Prostate gland (tissue), 2 donors: ENCODE measurements around the gene BPIFB6.

Source experiments
- POLR2A ChIP-seq: fragments of 450-650 bp; IDR thresholded peaks from one replicate; pipeline ENCODE4 v1.6.1; 2016; ENCODE audit warnings: antibody characterized with exemption, mild to moderate bottlenecking
- POLR2AphosphoS5 ChIP-seq: sonication (generic); formaldehyde crosslinking; IDR thresholded peaks from one replicate; pipeline ENCODE4 v1.6.1; 2017; ENCODE audit warnings: antibody characterized with exemption
- TF ChIP-seq, protein P1 (sequence below), 4 experiments: fragments of 200-600 bp in 2 of 4; fragments of 450-650 bp in 2 of 4; sonication (generic) in 2 of 4; IDR thresholded peaks; 1 replicate in 3 of 4; 2 replicates in 1 of 4; pipeline ENCODE4 v1.5.1; 2016 to 2019; ENCODE audit warnings: antibody characterized with exemption in 4 of 4, mild to moderate bottlenecking in 2 of 4, moderate library complexity in 2 of 4

GRCh38 chr20:33074675-33075074 is 43.2 kb downstream of the BPIFB6 start:
- TF ChIP-seq POLR2A (no peak), POLR2AphosphoS5 (no peak)
- TF ChIP-seq, protein P1, sequence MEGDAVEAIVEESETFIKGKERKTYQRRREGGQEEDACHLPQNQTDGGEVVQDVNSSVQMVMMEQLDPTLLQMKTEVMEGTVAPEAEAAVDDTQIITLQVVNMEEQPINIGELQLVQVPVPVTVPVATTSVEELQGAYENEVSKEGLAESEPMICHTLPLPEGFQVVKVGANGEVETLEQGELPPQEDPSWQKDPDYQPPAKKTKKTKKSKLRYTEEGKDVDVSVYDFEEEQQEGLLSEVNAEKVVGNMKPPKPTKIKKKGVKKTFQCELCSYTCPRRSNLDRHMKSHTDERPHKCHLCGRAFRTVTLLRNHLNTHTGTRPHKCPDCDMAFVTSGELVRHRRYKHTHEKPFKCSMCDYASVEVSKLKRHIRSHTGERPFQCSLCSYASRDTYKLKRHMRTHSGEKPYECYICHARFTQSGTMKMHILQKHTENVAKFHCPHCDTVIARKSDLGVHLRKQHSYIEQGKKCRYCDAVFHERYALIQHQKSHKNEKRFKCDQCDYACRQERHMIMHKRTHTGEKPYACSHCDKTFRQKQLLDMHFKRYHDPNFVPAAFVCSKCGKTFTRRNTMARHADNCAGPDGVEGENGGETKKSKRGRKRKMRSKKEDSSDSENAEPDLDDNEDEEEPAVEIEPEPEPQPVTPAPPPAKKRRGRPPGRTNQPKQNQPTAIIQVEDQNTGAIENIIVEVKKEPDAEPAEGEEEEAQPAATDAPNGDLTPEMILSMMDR (IDR thresholded peaks at IDR 0.05), result no peak
